Transverse colon (tissue), 4 donors: Measurements from ENCODE around the gene MED13. TPM values are rescaled to one million over a fixed set of nuclear protein-coding genes. Genes with fewer than 3 reads are reported as not detected.

Experiments
- DNase-seq: peaks from one replicate; pipeline ENCODE4 v3.0.0-alpha.2; 2019
- H3K27ac ChIP-seq, 4 donors: fragments of 200-600 bp; sonication (generic); 2 replicates each; pipeline ENCODE4 v1.5.1; 2016 to 2018; ENCODE audit warnings: inconsistent platforms in 4 of 4
- H3K27me3 ChIP-seq: fragments of 200-600 bp; sonication (generic); 2 replicates; pipeline ENCODE4 v1.5.1; 2017; ENCODE audit warnings: inconsistent platforms
- H3K36me3 ChIP-seq, 4 donors: fragments of 200-600 bp; sonication (generic); 2 replicates each; pipeline ENCODE4 v1.5.1; 2017 to 2019; ENCODE audit warnings: inconsistent platforms in 4 of 4
- H3K4me1 ChIP-seq, 4 donors: fragments of 200-600 bp; sonication (generic); 2 replicates each; pipeline ENCODE4 v1.5.1; 2017 to 2020; ENCODE audit warnings: inconsistent platforms in 4 of 4
- H3K4me3 ChIP-seq, 4 donors: fragments of 200-600 bp; sonication (generic); 1 replicate in 1 of 4; 2 replicates in 3 of 4; pipeline versions ENCODE4 v1.5.1 to v1.6.1; 2017 to 2019; ENCODE audit warnings: inconsistent platforms in 4 of 4
- H3K9me3 ChIP-seq, 2 donors: fragments of 200-600 bp; sonication (generic); 2 replicates each; pipeline ENCODE4 v1.5.1; 2017 to 2019; ENCODE audit warnings: inconsistent platforms in 2 of 2
- EP300 ChIP-seq: sonication (generic); formaldehyde crosslinking; IDR thresholded peaks from one replicate; pipeline ENCODE4 v1.6.1; 2017; ENCODE audit warnings: antibody characterized with exemption, low read depth
- POLR2A ChIP-seq: fragments of 450-650 bp; IDR thresholded peaks from one replicate; pipeline ENCODE4 v1.6.1; 2016; ENCODE audit warnings: antibody characterized with exemption, mild to moderate bottlenecking, moderate library complexity
- POLR2AphosphoS5 ChIP-seq, 3 donors: sonication (generic); formaldehyde crosslinking; IDR thresholded peaks; one replicate each; pipeline ENCODE4 v1.6.1; 2016; ENCODE audit warnings: antibody characterized with exemption in 3 of 3
- WGBS, 2 donors: methylation state at CpG; one replicate each; pipeline ENCODE4 v1.1.5; 2018; ENCODE audit warnings: low coverage in 1 of 2; 5-methylcytosine and 5-hydroxymethylcytosine counted together
- in situ Hi-C, 4 donors: fragments of 200-750 bp; cut with MboI; loops; one replicate each; pipeline versions ENCODE4 v1.15.0 to v1.15.1; 2017; ENCODE audit warnings: low sequenced_read_pairs in 3 of 4, low pct_ligation_motif_present in 1 of 4, low pct_unique_long_range_greater_than_20kb in 1 of 4
- intact Hi-C: fragments of 100-400 bp; cut with DNase I; formaldehyde crosslinking; loops from one replicate; pipeline ENCODE4 v1.15.1; 2023; ENCODE audit warnings: low total_unique reads
- total RNA-seq, 4 donors: library from RNA; depleted of rRNA; stranded (reverse); fragments of >200 nt; gene quantifications; one replicate each; pipeline ENCODE4 v1.1.0, GENCODE V29; 2016
- TF ChIP-seq, protein P1 (sequence below), 5 experiments: fragments of 200-600 bp in 3 of 5; fragments of 450-650 bp in 2 of 5; sonication (generic) in 3 of 5; IDR thresholded peaks; 1 replicate in 2 of 5; 2 replicates in 3 of 5; pipeline ENCODE4 v1.5.1; 2016 to 2017; ENCODE audit warnings: antibody characterized with exemption in 5 of 5, inconsistent platforms in 3 of 5, mild to moderate bottlenecking in 2 of 5, moderate library complexity in 1 of 5

Gene MED13
- total RNA-seq, 4 donors from 2014 or later: 75.0 to 131 (median 105) TPM

DNA sequence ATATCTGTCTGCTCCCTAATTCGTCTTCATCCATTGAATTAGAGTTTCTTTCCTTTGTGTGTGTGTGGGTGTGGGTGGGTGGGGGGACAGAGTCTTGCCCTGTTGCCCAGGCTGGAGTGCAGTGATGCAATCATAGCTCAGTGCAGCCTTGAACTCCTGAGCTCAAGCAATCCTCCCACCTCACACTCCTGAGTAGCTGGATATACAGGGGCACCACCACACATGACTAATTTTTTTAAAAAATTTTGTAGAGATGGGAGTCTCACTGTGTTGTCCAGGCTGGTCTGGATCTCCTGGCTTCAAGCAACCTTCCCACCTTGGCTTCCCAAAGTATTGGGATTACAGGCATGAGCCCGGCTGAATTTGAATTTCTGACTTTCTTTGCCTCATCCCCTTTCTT lies 34.5 kb upstream of the MED13 start:
- H3K27ac ChIP-seq: no peak overlapping the region
- in situ Hi-C loops (loop anchor here in 1 of 4 donors (25.0 kb wide), 1 partner anchor 462 kb away; no protein-coding TSS in a partner anchor), intact Hi-C loops (loop anchor here (10.0 kb wide), 1 partner anchor 485 kb away; no protein-coding TSS in a partner anchor)
- no peak for TF ChIP-seq POLR2A
- TF ChIP-seq POLR2AphosphoS5 (IDR thresholded peaks at IDR 0.05): no peak
- TF ChIP-seq, protein P1, sequence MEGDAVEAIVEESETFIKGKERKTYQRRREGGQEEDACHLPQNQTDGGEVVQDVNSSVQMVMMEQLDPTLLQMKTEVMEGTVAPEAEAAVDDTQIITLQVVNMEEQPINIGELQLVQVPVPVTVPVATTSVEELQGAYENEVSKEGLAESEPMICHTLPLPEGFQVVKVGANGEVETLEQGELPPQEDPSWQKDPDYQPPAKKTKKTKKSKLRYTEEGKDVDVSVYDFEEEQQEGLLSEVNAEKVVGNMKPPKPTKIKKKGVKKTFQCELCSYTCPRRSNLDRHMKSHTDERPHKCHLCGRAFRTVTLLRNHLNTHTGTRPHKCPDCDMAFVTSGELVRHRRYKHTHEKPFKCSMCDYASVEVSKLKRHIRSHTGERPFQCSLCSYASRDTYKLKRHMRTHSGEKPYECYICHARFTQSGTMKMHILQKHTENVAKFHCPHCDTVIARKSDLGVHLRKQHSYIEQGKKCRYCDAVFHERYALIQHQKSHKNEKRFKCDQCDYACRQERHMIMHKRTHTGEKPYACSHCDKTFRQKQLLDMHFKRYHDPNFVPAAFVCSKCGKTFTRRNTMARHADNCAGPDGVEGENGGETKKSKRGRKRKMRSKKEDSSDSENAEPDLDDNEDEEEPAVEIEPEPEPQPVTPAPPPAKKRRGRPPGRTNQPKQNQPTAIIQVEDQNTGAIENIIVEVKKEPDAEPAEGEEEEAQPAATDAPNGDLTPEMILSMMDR (IDR thresholded peaks at IDR 0.05): no peak
- TF ChIP-seq EP300: no peak
- peaks cover 0 to 8% (median 3%) of the 10 kb centered on the region in 4 donors for H3K4me1 ChIP-seq
- H3K36me3 ChIP-seq: no peaks in the 10 kb centered on the region
- no peak overlapping the region for H3K4me3 ChIP-seq
- DNase-seq: no peak
- no peaks in the 10 kb centered on the region for H3K9me3 ChIP-seq
- WGBS, 2 donors: 92% methylated on average over 2 of the region's 2 CpGs; no CpG with 5 or more reads in 1 of the 2 donors
- H3K27me3 ChIP-seq: no peaks in the 10 kb centered on the region

DNA sequence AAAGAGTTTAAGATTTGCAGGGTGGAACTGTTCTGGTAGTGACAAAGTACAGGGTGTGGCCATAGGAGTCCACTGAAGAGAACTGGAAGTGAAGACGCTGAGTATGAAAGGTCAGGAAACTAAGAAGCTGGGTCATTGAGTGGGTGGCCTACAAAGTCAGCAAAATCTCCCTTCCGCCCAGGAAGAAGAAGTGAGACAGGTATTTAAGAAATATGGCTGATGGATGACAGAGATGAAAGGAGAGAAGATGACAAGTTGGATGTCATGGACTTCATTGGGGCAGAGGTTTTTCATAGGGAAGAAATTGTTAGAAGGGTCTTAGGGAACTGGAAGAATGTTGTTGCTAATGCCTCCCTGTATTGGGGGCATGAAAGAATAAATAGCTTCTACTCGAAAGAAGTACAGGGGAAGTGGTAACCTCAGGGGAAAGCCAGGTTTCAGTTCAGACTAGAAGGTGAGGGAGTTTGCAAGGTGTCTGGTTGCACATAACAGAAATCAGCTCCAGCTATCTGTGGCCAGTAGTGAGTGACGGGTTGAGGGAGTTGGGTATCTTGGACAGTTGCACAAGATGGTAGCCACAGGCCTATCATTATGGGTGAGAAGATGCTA lies 33.6 kb upstream of the MED13 start:
- no peak for DNase-seq
- in situ Hi-C loops (loop anchor here in 1 of 4 donors (25.0 kb wide), 1 partner anchor 461 kb away; no protein-coding TSS in a partner anchor), intact Hi-C loops (loop anchor here (10.0 kb wide), 1 partner anchor 484 kb away; no protein-coding TSS in a partner anchor)
- no peaks in the 10 kb centered on the region for H3K9me3 ChIP-seq
- peaks cover 0 to 8% (median 3%) of the 10 kb centered on the region in 4 donors for H3K4me1 ChIP-seq
- no peak overlapping the region for H3K4me3 ChIP-seq
- no peak overlapping the region for H3K27ac ChIP-seq
- no peaks in the 10 kb centered on the region for H3K27me3 ChIP-seq
- no peaks in the 10 kb centered on the region for H3K36me3 ChIP-seq
- 64 to 73% methylated on average over 3 to 4 of the region's 4 CpGs for WGBS, 2 donors
- TF ChIP-seq POLR2A: no peak
- TF ChIP-seq POLR2AphosphoS5 (IDR thresholded peaks at IDR 0.05): no peak
- no peak for TF ChIP-seq EP300
- TF ChIP-seq, protein P1 (IDR thresholded peaks at IDR 0.05): no peak

DNA sequence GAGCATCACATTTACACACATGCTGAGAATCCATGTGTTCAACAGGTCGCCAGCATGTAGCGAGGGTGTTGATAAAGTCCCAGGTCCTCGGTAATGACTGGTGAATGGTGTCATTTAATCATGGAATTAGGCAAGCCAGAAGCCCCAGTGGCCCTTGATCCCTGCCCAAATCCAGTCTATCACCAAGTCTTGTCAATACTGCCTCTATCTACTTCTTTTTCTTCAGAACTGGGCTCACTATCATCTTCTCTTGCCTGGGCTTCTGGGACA lies 31.3 kb upstream of the MED13 start:
- Histone ChIP-seq H3K4me1 (peaks cover 0 to 7% (median 2%) of the 10 kb centered on the region in 4 donors), H3K9me3 (no peaks in the 10 kb centered on the region), H3K4me3 (no peak overlapping the region), H3K27ac (no peak overlapping the region), H3K27me3 (no peaks in the 10 kb centered on the region), H3K36me3 (no peaks in the 10 kb centered on the region)
- WGBS, 2 donors: 96 to 100% methylated on average over 3 of the region's 3 CpGs
- in situ Hi-C loops (loop anchor here in 1 of 4 donors (25.0 kb wide), 1 partner anchor 459 kb away; no protein-coding TSS in a partner anchor), intact Hi-C loops (loop anchor here (10.0 kb wide), 1 partner anchor 482 kb away; no protein-coding TSS in a partner anchor)
- TF ChIP-seq, protein P1 (IDR thresholded peaks at IDR 0.05): no peak
- DNase-seq: no peak

DNA sequence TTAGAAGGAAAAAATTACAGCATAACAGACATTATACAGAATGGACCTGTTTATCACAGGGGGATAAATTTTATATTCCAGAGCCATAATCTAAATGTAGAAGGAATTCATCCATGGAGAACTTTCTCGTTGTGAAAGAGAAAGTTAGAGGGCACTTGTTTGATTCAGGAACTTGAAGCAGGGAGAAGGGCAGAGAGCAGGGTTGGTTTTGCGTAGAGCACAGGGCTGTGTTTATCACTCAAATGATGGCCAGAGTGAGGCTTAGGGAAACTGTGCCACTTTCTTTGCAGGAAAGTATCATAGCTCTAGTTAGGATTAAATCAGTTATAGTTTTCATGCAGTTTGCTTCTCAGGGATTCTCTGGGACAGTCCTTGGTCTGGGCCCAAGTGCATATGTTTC lies 29.1 kb upstream of the MED13 start:
- intact Hi-C loops: loop anchor here (10.0 kb wide), 1 partner anchor 479 kb away; no protein-coding TSS in a partner anchor
- in situ Hi-C loops: loop anchor here in 1 of 4 donors (25.0 kb wide), 1 partner anchor 457 kb away; no protein-coding TSS in a partner anchor
- 5 to 45% methylated on average over 2 of the region's 2 CpGs for WGBS, 2 donors
- H3K4me3 ChIP-seq: no peak overlapping the region
- H3K9me3 ChIP-seq: no peaks in the 10 kb centered on the region
- DNase-seq: no peak
- H3K27ac ChIP-seq: no peak overlapping the region
- TF ChIP-seq POLR2A: no peak
- TF ChIP-seq, protein P1 (IDR thresholded peaks at IDR 0.05): no peak
- TF ChIP-seq EP300: no peak
- TF ChIP-seq POLR2AphosphoS5 (IDR thresholded peaks at IDR 0.05): no peak
- H3K36me3 ChIP-seq: no peaks in the 10 kb centered on the region
- H3K27me3 ChIP-seq: no peaks in the 10 kb centered on the region
- peaks cover 0 to 3% (median 2%) of the 10 kb centered on the region in 4 donors for H3K4me1 ChIP-seq
